Smooth muscle cell of the umbilical artery (primary cell): ENCODE results near the gene NEDD9. TPM values are rescaled to one million over a fixed set of nuclear protein-coding genes. Genes with fewer than 3 reads are reported as not detected.

Source experiments
- total RNA-seq: library from RNA; depleted of rRNA; stranded (reverse); fragments of >200 nt; gene quantifications from 2 replicates; pipeline ENCODE4 v1.2.3, GENCODE V29; 2014

Gene NEDD9
- 11.9 and 19.3 TPM in 2 replicates for total RNA-seq

GRCh38 chr6:11232193-11232769 lies at the start of gene NEDD9:
Gene NEDD9 (minus strand): TSS chr6:11232668. CDS start chr6:11232515, 153 bp downstream.

Other genes starting within 250 kb of the NEDD9 start
- gene ELOVL2, start 188.4 kb downstream of the NEDD9 start, total RNA-seq, result 0.65 and 0.89 TPM in 2 replicates
- gene SMIM13, start 138.8 kb downstream of the NEDD9 start, total RNA-seq, result 16.4 and 19.3 TPM in 2 replicates
- not detected in 2 replicates for gene ERVFRD-1, start 120.9 kb downstream of the NEDD9 start, total RNA-seq